ENCODE results near the gene PDGFB.
A peak's percentile ranks its signal among the peaks of the same experiment; 100 is the strongest.

PDGFB gene

GRCh38 chr22:39244496-39245129 is at the start of gene PDGFB:
PDGFB (minus strand) TSS chr22:39244982; CDS start chr22:39243963, 1,019 bp downstream.
- DNase-seq (ENCODE audit: low spot score), result no peak

DNA sequence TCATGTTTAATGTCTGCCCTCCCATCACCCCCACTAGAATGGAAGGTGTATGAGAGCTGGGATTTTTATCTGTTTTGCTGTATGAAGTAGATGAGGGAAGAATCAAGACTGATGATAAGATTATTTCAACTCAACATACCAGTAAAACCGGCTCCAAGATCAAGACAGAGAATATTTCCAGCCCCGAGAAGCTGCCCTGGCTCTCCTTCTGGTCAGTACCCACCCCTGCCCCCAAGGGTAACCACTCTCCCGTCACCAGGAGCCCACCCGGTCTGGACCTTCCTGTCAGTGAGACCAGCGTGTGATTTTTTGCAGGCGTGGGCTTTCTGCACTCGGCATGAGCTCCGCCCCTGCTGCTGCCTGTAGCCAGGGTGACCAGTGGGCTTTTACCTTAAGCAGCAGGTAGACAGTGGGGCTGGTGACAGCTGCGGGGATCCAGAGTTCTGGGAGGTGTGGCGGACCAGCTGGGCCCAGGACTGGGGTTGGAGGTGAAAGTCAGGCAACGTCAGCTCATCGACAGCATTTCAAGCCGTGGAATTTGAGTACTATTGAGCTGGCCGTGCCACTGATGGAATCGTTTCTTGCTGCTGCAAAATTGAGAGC is 49.1 kb upstream of the PDGFB start:
- no peak for DNase-seq (ENCODE audit: low spot score)

- peak; percentile 93 for DNase-seq (ENCODE audit: low spot score)
These were observed 47.8 kb upstream of the PDGFB start for GRCh38 chr22:39292561-39293074.

DNA sequence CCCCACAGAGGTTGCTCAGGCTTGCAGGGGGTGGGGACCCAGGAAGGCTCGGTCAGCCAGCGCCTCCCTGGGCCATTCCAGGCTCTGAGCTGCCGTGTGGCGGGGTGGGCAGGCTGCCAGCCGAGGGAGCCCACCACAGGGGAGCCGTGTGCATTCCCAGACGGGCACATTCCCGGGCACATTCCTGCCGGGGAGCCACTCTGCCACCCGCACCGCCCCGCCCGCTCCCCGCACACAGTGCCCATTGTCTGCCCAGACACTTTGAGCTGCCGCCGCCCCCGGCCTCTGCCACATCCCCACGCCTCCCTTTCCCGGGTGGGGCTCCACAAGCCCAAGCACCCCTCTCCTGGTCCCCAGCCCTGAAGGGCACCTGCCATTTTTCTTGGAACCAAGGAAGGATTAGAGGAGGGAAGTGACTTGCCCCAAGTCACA is 47.3 kb upstream of the PDGFB start:
- DNase-seq (ENCODE audit: low spot score), result no peak

GRCh38 chr22:39291523-39291922 is 46.7 kb upstream of the PDGFB start:
- no peak for DNase-seq (ENCODE audit: low spot score)

- peak; percentile 58 for DNase-seq (ENCODE audit: low spot score)
These were observed 46.0 kb upstream of the PDGFB start for GRCh38 chr22:39290724-39291161.

DNA sequence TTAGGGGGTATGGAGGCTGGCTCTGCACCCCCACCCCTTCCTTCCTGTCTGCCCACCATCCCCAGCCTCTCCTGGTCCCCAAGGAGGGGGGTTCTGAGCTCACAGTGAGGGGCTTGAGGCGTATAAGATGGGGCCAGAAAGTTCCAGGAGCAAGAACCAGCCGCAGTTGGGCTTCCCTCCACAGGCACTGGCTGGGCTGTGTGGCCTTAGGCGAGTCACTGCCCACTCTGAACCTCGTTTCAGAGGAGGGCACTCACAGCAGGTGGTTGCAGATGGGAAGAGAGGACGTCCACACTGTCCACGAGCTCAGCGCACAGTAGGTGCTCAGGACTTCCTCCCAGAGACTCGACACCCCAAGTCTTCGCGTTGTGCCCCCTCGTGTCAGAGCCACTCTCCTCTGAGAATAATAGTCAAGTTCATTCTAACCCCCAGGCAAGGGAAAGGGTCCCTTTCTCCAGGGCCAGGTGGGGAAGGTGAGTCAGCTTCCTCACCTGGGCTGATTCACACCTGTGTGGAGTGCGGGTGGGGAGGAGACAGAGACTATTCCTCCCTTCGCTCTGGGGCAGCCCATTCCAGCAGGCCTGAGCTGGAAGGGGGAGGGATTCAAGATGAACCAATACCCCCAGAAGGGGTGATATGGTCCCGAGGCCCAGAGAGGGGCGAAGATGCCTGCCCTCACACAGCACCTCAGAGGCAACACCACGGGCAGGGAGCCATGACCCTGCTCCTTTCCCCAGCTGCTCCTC is 45.4 kb upstream of the PDGFB start:
- no peak for DNase-seq (ENCODE audit: low spot score)

- DNase-seq (ENCODE audit: low spot score), result no peak
These were observed 44.8 kb upstream of the PDGFB start for GRCh38 chr22:39289533-39289932.

- DNase-seq (ENCODE audit: low spot score), result no peak
These were observed 43.5 kb upstream of the PDGFB start for GRCh38 chr22:39288135-39288898.

- DNase-seq (ENCODE audit: low spot score), result no peak
These were observed 42.4 kb upstream of the PDGFB start for GRCh38 chr22:39287076-39287725.

GRCh38 chr22:39284983-39285382 is 40.2 kb upstream of the PDGFB start:
- no peak for DNase-seq (ENCODE audit: low spot score)

DNA sequence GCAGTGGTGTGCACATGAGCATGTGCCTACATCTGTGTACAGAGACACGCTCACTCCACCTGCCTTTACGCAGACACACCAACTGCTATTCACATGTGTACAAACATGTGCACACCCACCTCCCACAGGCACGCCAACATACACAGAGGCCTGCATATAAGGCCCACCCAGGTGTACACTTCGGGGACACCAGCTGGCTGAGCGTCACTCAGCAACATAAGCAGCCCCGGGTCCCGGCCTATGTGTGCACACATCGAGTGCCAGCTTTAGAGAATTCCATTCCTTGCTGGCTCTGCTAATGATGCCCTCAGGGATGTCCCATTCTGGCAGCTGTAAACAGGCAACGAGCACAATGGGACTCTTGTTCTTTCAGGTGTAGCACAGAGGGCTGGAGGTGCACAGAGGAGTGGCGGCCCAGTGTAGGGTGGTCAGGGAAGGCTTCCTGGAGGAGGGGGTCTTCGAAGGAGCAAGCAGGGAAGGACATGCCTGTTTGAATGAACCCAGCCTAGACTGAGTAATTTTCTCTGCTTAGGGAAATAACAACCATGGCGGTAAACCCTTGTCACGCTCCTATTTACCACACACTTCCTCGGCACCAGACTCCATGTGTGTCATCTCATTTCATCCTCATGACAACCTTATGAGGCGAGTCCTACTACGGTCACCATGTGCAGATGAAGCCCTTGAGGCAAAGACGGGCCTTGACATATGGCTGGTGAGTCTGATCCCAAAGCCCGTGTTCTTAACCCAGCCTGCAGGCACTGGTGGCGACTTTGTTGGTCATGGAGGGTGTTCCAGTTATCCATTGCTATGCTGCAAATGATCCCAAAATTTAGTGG is 39.6 kb upstream of the PDGFB start:
- DNase-seq (ENCODE audit: low spot score), result no peak

DNA sequence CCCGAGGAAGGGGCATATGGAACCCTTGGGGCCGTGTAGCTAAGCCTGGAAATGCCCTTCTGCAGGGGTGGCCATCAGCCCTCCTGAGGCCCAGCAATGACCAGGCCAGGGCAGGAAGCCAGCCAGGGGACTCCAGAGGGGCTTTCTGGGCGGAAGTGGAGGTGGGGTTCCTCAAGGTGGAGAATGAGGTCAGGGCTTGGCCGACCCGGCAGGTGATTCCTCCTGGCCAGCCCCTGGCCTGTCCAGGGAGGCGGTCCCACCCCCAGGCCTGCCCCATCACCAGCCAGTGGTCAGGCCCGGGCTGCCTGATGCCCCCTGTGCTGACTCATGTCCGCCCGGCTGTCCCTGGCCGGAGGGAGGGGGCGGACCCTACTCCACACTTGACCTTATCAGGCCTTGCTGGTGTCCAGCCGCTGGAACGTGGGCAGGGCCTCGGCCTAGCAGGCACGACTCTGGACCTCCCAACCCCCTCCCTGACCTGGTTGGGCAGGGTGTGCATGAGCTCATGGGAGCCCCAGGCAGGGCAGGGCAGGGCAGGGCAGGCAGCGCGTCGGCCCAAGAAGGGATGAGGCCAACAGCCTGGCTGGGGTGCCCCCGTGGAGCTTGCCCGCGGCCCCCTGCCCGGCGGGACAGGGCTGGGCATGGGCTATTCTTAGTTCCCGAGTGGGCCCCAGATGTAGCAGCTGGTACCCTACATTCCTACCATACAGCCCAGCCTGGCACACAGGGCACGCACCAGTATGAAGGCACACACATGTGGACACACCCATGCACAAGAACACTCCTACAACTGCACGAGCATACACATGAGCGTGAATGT is 38.8 kb upstream of the PDGFB start:
- DNase-seq (ENCODE audit: low spot score), result no peak

DNA sequence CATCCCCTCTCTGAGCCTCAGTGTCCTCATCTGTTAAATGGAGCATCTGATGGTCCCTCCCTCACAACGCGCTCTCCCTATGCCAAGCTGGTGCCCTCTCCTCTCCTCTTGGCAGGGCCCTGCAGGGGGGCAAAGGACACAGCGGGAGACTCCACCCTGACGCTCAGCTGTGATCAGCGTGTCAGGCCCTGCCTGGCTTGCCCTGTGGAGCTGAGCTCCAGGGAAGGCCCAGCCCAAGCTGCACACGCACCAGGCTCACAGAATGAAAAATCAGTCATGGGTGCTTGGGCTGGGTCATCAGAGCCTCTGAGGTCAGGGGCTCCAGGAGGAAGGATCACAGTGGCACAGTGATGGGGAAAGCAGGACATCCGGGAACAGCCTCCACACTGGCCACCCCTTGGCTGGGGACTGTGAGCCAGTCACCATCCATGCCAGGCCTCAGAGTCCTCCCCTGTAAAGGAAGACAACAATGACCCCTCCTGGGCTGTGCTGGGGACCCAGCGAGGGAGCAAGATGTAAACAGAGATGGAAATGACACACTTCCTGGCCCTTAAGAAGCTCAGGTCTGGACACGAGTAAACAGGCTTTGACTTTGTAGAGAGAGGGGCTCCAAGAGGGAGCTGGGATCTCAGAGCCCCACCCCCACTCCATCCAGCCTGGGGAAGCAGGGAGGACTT is 38.0 kb upstream of the PDGFB start:
- no peak for DNase-seq (ENCODE audit: low spot score)

DNA sequence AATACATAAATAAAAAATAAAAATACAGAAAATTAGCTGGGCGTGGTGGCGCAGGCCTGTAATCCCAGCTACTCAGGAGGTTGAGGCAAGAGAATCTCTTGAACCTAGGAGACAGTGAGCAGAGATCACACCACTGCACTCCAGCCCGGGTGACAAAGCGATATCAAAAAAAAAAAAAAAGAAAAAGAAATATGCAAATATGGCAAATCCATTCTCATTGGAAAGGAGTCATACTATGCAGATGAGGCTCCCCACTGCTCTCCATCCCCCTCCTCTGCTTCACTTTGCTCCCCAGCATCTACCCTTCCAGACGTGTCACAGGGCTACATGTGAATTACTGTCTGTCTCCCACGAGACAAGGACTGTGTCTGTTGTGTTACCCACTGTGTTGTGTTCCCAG is 36.3 kb upstream of the PDGFB start:
- DNase-seq (ENCODE audit: low spot score), result no peak

- DNase-seq (ENCODE audit: low spot score), result no peak
These were observed 35.5 kb upstream of the PDGFB start for GRCh38 chr22:39280250-39280649.

DNA sequence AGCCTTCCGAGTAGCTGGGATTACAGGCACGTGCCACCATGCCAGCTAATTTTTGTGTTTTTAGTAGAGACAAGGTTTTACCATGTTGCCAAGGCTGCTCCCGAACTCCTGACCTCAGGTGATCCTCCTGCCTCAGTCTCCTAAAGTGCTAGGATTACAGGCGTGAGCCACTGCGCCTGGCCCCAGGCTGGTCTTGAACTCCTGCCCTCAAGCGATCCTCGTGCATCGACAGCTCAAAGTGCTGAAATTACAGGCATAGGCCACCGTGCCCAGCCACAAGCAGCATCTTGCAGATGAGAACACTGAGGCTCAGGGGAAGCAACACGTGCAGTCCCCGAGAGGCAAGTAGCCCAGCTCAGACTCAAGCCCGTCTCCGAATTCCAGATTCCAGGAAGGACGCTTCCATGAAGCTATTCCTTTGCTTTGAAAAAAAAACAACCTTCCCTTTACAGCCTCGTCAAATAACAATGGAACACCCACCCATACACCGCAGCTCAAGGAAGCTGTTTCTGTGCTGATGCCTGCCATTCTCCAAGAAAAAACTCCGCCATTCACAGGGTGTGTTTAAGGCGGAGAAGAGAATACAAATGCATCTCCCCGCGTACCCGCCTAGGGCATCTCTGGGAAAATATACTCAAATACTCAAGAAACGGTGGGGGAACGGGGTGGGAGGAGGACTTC is 34.5 kb upstream of the PDGFB start:
- DNase-seq (ENCODE audit: low spot score), result no peak

- peak; percentile 72 for DNase-seq (ENCODE audit: low spot score)
These were observed 33.3 kb upstream of the PDGFB start for GRCh38 chr22:39278040-39278439.

- DNase-seq (ENCODE audit: low spot score), result peak; percentile 66
These were observed 32.4 kb upstream of the PDGFB start for GRCh38 chr22:39277142-39277607.
